ENCODE data around the gene GRIK5.

Gene GRIK5

DNA sequence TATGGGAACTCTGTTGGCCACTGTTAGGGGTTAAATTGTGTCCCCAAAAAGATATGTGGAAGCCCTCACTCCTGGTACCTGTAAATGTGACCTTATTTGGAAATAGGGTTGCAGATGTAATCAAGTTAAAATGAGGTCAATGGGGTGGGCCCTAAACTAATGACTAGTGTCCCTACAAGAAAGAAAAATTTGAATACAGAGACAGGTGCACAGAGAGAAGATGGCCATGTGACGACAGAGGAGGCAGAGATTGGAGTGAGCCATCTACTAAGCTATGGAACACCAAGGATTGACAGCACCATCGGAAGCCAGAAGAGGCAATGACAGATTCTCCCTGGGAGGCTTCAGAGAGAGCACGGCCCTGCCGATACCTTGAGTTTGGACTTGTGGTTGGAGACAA is 45.7 kb upstream of the GRIK5 start:
- no peaks in the 10 kb centered on the region for H3K9me2 ChIP-seq (replicated peaks; ENCODE audit: low read depth, low read length)
- H3K9ac ChIP-seq (ENCODE audit: low read depth, low read length, poor library complexity, severe bottlenecking): no peak overlapping the region
- TF ChIP-seq, protein P1, sequence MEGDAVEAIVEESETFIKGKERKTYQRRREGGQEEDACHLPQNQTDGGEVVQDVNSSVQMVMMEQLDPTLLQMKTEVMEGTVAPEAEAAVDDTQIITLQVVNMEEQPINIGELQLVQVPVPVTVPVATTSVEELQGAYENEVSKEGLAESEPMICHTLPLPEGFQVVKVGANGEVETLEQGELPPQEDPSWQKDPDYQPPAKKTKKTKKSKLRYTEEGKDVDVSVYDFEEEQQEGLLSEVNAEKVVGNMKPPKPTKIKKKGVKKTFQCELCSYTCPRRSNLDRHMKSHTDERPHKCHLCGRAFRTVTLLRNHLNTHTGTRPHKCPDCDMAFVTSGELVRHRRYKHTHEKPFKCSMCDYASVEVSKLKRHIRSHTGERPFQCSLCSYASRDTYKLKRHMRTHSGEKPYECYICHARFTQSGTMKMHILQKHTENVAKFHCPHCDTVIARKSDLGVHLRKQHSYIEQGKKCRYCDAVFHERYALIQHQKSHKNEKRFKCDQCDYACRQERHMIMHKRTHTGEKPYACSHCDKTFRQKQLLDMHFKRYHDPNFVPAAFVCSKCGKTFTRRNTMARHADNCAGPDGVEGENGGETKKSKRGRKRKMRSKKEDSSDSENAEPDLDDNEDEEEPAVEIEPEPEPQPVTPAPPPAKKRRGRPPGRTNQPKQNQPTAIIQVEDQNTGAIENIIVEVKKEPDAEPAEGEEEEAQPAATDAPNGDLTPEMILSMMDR (conservative IDR thresholded peaks at IDR 0.05; ENCODE audit: low read length): no peak
- TF ChIP-seq EZH2phosphoT487 (IDR thresholded peaks at IDR 0.05; ENCODE audit: borderline replicate concordance): no peak
- no peak overlapping the region for H3K4me2 ChIP-seq (ENCODE audit: low read depth, low read length, poor library complexity, severe bottlenecking)
- H3K4me1 ChIP-seq (ENCODE audit: insufficient read depth, low read length, poor library complexity, severe bottlenecking): peaks cover 9% of the 10 kb centered on the region
- H2AFZ ChIP-seq (ENCODE audit: low read length): no peak overlapping the region
- H3F3A ChIP-seq (ENCODE audit: low read depth): no peaks in the 10 kb centered on the region
- no peaks in the 10 kb centered on the region for H3K9me3 ChIP-seq (ENCODE audit: insufficient read depth, low read depth, low read length)
- H3K36me3 ChIP-seq (ENCODE audit: insufficient read depth, low read length): no peaks in the 10 kb centered on the region
- no peak overlapping the region for H3K4me3 ChIP-seq (ENCODE audit: low read length, poor library complexity, severe bottlenecking)
- H3K79me2 ChIP-seq (ENCODE audit: insufficient read depth, low read length): no peaks in the 10 kb centered on the region
- H3K27me3 ChIP-seq (ENCODE audit: insufficient read depth, low read length, poor library complexity, severe bottlenecking): no peaks in the 10 kb centered on the region
- H4K20me1 ChIP-seq (ENCODE audit: insufficient read depth, low read length, poor library complexity, severe bottlenecking): no peaks in the 10 kb centered on the region

- no peaks in the 10 kb centered on the region for H3K27me3 ChIP-seq (ENCODE audit: insufficient read depth, low read length, poor library complexity, severe bottlenecking)
- no peak overlapping the region for H3K9ac ChIP-seq (ENCODE audit: low read depth, low read length, poor library complexity, severe bottlenecking)
- H3K36me3 ChIP-seq (ENCODE audit: insufficient read depth, low read length): no peaks in the 10 kb centered on the region
- H3F3A ChIP-seq (ENCODE audit: low read depth): no peaks in the 10 kb centered on the region
- TF ChIP-seq EZH2phosphoT487 (IDR thresholded peaks at IDR 0.05; ENCODE audit: borderline replicate concordance): no peak
- TF ChIP-seq, protein P1 (conservative IDR thresholded peaks at IDR 0.05; ENCODE audit: low read length): no peak
- H2AFZ ChIP-seq (ENCODE audit: low read length): no peak overlapping the region
- H3K4me2 ChIP-seq (ENCODE audit: low read depth, low read length, poor library complexity, severe bottlenecking): no peak overlapping the region
- no peaks in the 10 kb centered on the region for H4K20me1 ChIP-seq (ENCODE audit: insufficient read depth, low read length, poor library complexity, severe bottlenecking)
- H3K9me2 ChIP-seq (replicated peaks; ENCODE audit: low read depth, low read length): no peaks in the 10 kb centered on the region
- peaks cover 9% of the 10 kb centered on the region for H3K4me1 ChIP-seq (ENCODE audit: insufficient read depth, low read length, poor library complexity, severe bottlenecking)
- H3K4me3 ChIP-seq (ENCODE audit: low read length, poor library complexity, severe bottlenecking): no peak overlapping the region
- H3K9me3 ChIP-seq (ENCODE audit: insufficient read depth, low read depth, low read length): no peaks in the 10 kb centered on the region
- no peaks in the 10 kb centered on the region for H3K79me2 ChIP-seq (ENCODE audit: insufficient read depth, low read length)
Measured at GRCh38 chr19:42115219-42115618, 45.2 kb upstream of the GRIK5 start.

- H3K4me2 ChIP-seq (ENCODE audit: low read depth, low read length, poor library complexity, severe bottlenecking): no peak overlapping the region
- H3K4me3 ChIP-seq (ENCODE audit: low read length, poor library complexity, severe bottlenecking): no peak overlapping the region
- H3K27me3 ChIP-seq (ENCODE audit: insufficient read depth, low read length, poor library complexity, severe bottlenecking): no peaks in the 10 kb centered on the region
- TF ChIP-seq EZH2phosphoT487 (IDR thresholded peaks at IDR 0.05; ENCODE audit: borderline replicate concordance): no peak
- TF ChIP-seq, protein P1 (conservative IDR thresholded peaks at IDR 0.05; ENCODE audit: low read length): no peak
- no peaks in the 10 kb centered on the region for H3K36me3 ChIP-seq (ENCODE audit: insufficient read depth, low read length)
- no peaks in the 10 kb centered on the region for H4K20me1 ChIP-seq (ENCODE audit: insufficient read depth, low read length, poor library complexity, severe bottlenecking)
- peaks cover 9% of the 10 kb centered on the region for H3K4me1 ChIP-seq (ENCODE audit: insufficient read depth, low read length, poor library complexity, severe bottlenecking)
- H3K9me3 ChIP-seq (ENCODE audit: insufficient read depth, low read depth, low read length): no peaks in the 10 kb centered on the region
- H2AFZ ChIP-seq (ENCODE audit: low read length): no peak overlapping the region
- no peaks in the 10 kb centered on the region for H3F3A ChIP-seq (ENCODE audit: low read depth)
- no peaks in the 10 kb centered on the region for H3K79me2 ChIP-seq (ENCODE audit: insufficient read depth, low read length)
- H3K9me2 ChIP-seq (replicated peaks; ENCODE audit: low read depth, low read length): no peaks in the 10 kb centered on the region
- no peak overlapping the region for H3K9ac ChIP-seq (ENCODE audit: low read depth, low read length, poor library complexity, severe bottlenecking)
Measured at GRCh38 chr19:42114412-42114811, 44.4 kb upstream of the GRIK5 start.
